Fibroblast of peridontal ligament (primary cell): ENCODE results near the gene TENT4B.
A peak's percentile ranks its signal among the peaks of the same experiment; 100 is the strongest.

Experiments
- DNase-seq: peaks from one replicate; pipeline ENCODE4 v3.0.0-alpha.2; 2010; ENCODE audit errors: extremely low read depth

Gene TENT4B

GRCh38 chr16:50234771-50235556, 81.9 kb downstream of the TENT4B start:
- DNase-seq, result peak; percentile 29

GRCh38 chr16:50235581-50235980, 82.5 kb downstream of the TENT4B start:
- DNase-seq, result no peak

- DNase-seq, result no peak
Observed at GRCh38 chr16:50238314-50238713, 85.2 kb downstream of the TENT4B start.

GRCh38 chr16:50238868-50239301, 85.8 kb downstream of the TENT4B start:
- DNase-seq, result no peak

GRCh38 chr16:50243024-50243423, 89.9 kb downstream of the TENT4B start:
- peak; percentile 50 for DNase-seq

GRCh38 chr16:50244140-50244503, 91.0 kb downstream of the TENT4B start:
- no peak for DNase-seq

GRCh38 chr16:50244504-50245416, 91.7 kb downstream of the TENT4B start:
- no peak for DNase-seq

GRCh38 chr16:50245417-50246298, 92.6 kb downstream of the TENT4B start:
- peak; percentile 47 for DNase-seq

GRCh38 chr16:50246299-50247122, 93.4 kb downstream of the TENT4B start:
- DNase-seq, result no peak

GRCh38 chr16:50247123-50247905, 94.2 kb downstream of the TENT4B start:
- no peak for DNase-seq

GRCh38 chr16:50247906-50248608, 95.0 kb downstream of the TENT4B start:
- DNase-seq, result no peak

GRCh38 chr16:50248845-50249244, 95.7 kb downstream of the TENT4B start:
- no peak for DNase-seq

GRCh38 chr16:50251375-50252081, 98.4 kb downstream of the TENT4B start:
- DNase-seq, result peak; percentile 76

GRCh38 chr16:50252082-50252611, 99.0 kb downstream of the TENT4B start:
- no peak for DNase-seq

- no peak for DNase-seq
Observed at GRCh38 chr16:50252874-50253513, 99.9 kb downstream of the TENT4B start.

- DNase-seq, result no peak
Observed at GRCh38 chr16:50253514-50253910, 100.4 kb downstream of the TENT4B start.

GRCh38 chr16:50254072-50254471, 101.0 kb downstream of the TENT4B start:
- no peak for DNase-seq

GRCh38 chr16:50255538-50255937, 102.4 kb downstream of the TENT4B start:
- no peak for DNase-seq
